Measurements from ENCODE around the gene HCST.

DNA sequence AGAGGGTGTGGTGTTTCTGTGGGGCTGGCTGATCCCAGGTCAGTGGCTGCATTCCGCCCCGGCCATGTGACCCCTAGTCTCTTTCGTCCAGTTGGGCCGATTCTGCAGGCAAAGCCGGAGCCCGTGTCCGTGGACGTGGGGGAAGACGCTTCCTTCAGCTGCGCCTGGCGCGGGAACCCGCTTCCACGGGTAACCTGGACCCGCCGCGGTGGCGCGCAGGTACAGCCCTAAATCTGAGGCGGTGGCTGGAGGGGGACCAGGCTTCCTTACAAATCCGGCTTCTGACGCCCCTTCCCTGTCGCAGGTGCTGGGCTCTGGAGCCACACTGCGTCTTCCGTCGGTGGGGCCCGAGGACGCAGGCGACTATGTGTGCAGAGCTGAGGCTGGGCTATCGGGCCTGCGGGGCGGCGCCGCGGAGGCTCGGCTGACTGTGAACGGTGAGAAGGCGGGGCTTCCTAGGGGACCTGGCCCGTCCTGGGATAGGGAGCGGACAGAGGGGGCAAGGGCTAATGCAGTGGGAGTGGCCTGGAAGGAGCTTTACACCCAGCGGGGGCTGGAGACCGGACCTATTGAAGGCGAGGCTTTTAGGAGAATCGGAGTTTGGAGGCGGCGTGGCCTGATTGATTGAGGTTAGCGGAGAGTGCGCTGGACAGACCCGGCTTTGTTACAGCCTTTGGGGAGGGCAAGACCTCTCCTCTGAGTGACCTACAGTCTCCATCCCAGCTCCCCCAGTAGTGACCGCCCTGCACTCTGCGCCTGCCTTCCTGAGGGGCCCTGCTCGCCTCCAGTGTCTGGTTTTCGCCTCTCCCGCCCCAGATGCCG lies 41.3 kb upstream of the HCST start:
- TF ChIP-seq, protein P1, sequence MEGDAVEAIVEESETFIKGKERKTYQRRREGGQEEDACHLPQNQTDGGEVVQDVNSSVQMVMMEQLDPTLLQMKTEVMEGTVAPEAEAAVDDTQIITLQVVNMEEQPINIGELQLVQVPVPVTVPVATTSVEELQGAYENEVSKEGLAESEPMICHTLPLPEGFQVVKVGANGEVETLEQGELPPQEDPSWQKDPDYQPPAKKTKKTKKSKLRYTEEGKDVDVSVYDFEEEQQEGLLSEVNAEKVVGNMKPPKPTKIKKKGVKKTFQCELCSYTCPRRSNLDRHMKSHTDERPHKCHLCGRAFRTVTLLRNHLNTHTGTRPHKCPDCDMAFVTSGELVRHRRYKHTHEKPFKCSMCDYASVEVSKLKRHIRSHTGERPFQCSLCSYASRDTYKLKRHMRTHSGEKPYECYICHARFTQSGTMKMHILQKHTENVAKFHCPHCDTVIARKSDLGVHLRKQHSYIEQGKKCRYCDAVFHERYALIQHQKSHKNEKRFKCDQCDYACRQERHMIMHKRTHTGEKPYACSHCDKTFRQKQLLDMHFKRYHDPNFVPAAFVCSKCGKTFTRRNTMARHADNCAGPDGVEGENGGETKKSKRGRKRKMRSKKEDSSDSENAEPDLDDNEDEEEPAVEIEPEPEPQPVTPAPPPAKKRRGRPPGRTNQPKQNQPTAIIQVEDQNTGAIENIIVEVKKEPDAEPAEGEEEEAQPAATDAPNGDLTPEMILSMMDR (IDR thresholded peaks at IDR 0.05) = no peak
- TF ChIP-seq POLR2A (IDR thresholded peaks at IDR 0.05) = no peak

Measured in ovary (tissue), 3 donors.